GM18873 (cell line): ENCODE data around the gene NAALADL2.

Experiments used
- ATAC-seq: cut with Tn5 transposase; IDR thresholded peaks from one replicate; pipeline ENCODE4 v1.9.1; 2021; ENCODE audit warnings: mild to moderate bottlenecking, moderate library complexity, moderate number of reproducible peaks; ENCODE audit not compliant: unreplicated experiment, low FRiP score

Gene NAALADL2

DNA sequence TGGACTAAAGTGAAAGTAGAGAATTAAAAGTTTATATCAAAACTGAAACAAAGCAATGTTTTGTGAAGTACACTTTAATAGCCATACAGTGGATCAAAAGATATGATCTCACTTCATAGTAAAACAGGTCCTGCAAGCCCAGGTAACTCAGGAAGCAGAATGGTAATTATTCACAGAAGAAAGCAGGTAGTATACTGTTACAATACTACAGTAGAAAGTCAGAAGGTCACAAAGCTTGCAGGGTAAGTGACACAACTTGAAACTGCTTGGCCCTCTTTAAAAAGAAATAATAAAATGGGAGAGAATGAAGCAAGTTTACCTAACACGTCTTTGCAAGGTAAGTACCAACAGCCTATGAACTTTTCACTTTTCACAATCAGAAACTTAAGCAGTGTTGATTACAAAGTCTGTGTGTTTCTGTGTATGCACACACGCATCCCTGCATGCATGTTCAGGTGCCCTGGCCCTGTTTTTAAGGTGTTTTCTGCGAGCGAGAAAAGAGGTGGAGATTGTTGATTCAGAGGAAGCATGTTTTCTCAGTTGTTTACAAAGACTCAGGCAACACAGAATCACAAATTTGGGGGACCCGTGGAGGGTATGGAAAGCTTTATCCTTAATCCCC lies at the start of gene NAALADL2:
Gene NAALADL2 (plus strand): TSS at position 221 of the 622 bp plus-strand sequence.
- no peak for ATAC-seq

DNA sequence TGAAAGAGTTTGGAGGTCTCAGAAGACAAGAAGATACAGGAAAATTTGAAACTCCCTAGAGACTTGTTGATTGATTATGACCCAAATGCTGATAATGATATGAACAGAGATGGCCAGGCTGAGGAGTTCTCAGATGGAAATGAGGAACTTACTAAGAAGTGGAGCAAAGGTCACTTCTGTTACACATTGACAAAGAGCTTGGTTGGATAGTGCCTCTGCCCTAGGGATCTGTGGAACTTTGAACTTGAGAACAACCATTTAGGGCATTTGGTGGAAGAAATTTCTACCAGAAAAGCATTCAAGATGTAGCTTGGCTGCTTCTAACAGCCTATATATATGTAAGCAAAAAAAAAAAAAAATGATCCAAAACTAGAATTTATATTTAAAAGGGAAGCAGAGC lies 48.9 kb upstream of the NAALADL2 start:
- no peak for ATAC-seq

GRCh38 chr3:174812172-174812862 lies 46.8 kb upstream of the NAALADL2 start:
- no peak for ATAC-seq

GRCh38 chr3:174815750-174816149 lies 43.4 kb upstream of the NAALADL2 start:
- no peak for ATAC-seq

DNA sequence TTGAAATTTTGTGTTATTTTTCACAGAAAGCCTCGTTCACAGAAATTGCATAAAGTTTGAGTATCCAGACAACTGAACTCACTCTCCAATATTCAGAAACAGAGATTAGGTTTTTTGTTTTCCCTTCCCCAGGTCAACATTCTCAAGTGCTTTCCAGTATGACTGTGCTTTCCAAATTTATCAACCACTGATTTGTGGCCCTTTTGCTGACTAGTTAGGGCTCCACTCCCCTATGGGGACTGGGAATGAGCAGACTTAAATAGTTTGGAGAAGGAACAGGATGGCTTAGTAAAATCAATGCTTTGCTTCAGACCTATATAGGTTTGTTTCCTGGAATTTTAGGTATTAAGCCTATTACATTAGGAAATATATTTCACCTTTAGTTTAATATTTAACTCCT lies 38.2 kb upstream of the NAALADL2 start:
- ATAC-seq = no peak

DNA sequence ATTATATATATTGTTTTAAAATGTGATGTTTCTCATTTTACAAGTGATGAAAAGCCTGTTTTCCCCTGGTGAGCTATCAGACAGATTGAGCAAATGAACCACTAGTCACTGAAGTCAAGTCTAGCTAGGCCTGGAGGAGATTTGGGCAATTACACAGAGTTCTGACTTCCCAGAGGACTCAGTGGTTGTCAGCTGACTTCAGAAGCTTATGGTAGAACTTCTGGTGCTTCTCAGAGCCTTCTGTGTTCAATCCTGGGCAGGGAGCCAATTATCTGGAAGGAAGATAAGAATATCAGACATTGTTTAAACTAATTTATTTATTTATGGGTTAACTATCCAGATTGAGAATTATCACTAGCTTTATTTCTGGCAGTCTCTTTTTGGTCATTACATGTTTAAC lies 37.7 kb upstream of the NAALADL2 start:
- no peak for ATAC-seq

- ATAC-seq = no peak
Observed at GRCh38 chr3:174822320-174822719, 36.8 kb upstream of the NAALADL2 start.

GRCh38 chr3:174826069-174826468 lies 33.1 kb upstream of the NAALADL2 start:
- no peak for ATAC-seq

GRCh38 chr3:174844746-174845145 lies 14.4 kb upstream of the NAALADL2 start:
- ATAC-seq = no peak

- no peak for ATAC-seq
Observed at GRCh38 chr3:174846055-174846454, 13.1 kb upstream of the NAALADL2 start.

DNA sequence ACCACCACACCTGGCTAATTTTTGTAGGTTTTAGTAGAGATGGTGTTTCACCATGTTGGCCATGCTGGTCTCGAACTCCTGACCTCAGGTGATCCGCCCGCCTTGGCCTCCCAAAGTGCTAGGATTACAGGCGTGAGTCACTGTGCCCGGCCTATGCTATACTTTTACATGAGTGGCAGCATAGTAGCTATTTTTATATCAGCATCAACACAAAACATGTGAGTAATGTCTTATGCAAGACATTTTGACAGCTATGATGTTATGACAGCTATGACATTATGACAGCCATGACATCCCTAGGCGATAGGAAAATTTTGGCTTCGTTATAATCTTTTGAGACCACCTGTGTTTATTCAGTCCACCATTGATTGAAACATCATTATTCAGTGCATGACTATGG lies 4.1 kb upstream of the NAALADL2 start:
- ATAC-seq = no peak

DNA sequence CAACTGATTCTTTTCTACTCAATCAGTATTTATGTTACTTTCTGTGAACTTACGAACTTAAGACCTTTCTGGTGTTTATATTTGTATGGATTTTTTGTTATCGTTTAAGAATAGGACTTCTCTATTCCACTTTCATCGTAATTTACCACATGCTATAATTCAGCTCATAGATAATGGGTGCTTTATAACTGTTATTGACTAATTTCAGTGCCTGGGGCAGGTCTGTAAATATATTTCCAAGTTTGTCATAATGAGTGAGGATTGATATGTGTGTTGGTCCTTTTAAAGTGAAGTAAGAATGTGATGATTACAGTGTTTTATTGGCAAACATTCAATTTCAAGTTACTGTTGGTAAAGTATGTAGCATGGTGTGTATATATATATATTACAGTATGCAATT lies 1.8 kb upstream of the NAALADL2 start:
- ATAC-seq = no peak

GRCh38 chr3:174858353-174858752 lies 781 bp upstream of the NAALADL2 start:
- no peak for ATAC-seq

- ATAC-seq = no peak
Observed at GRCh38 chr3:174859756-174860155, 622 bp downstream of the NAALADL2 start.

DNA sequence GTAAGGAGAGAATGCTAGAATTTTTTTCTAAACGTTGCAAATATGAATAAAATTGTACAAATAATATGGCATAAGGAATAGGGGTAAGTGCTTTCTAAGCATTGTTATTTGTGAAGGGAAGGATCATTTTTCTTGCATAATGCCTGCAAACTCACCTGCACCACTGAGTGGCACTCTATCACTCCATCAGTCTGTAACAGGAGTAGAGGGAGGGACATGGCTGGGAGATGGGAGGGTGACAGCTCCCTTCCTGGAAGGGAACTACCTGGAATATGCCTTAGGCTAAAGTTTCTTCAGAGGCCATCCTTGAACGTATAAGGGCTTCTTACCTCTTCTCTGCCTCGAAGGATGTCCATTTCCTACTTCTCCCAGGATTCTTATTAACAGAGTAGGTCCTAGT lies 3.0 kb downstream of the NAALADL2 start:
- ATAC-seq = no peak

DNA sequence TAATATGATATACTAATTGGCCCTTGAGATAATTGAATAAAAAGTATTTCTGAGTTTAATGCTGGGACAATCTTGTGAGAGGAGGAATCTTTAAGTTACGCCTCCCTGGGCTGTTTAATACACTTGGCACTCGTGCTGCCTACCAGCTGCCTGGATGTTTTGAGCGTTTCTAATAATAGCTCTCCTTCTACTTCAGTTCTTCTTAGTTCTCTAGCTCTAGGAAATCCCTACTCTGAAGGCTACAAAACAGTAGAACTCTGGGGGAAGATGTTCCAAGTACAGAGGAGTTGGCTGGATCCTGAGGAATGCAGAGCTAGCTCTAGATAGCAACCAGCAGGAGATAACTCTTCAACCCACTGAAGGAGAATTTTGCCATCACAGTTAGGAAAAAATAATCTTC lies 3.5 kb downstream of the NAALADL2 start:
- no peak for ATAC-seq

DNA sequence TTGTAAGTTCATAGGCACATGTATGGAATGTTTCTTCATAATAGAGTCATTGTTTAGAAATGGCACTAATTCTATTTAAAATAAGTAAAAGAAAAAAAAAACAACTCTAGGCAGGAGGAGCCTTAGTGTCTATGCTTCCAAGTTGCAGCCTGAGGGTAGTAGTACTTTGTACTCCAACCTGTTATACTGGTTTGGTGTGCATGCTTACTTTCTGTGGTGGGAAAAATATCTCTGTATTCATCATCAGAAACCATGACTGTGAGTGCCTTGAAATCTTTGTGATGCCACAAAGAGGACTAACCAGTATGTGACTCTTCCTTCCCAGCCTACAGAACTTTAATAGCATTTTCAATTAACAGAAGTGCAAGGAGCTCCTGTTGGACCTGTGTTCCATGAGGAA lies 4.4 kb downstream of the NAALADL2 start:
- no peak for ATAC-seq

GRCh38 chr3:174869448-174869847 lies 10.3 kb downstream of the NAALADL2 start:
- ATAC-seq = no peak

- ATAC-seq = no peak
Observed at GRCh38 chr3:174873832-174874657, 14.9 kb downstream of the NAALADL2 start.

- no peak for ATAC-seq
Observed at GRCh38 chr3:174882789-174883188, 23.7 kb downstream of the NAALADL2 start.

GRCh38 chr3:174883881-174884675 lies 24.9 kb downstream of the NAALADL2 start:
- ATAC-seq = no peak
